Keratinocyte (primary cell): Measurements from ENCODE around the gene VN1R2. TPM values are rescaled to one million over a fixed set of nuclear protein-coding genes. Genes with fewer than 3 reads are reported as not detected.
"Not testable (repeated sequence)": the region's sequence is repeated elsewhere in the genome, so short reads cannot be mapped to it uniquely, and the experiment has no call there.

Experiments
- DNase-seq: peaks from one replicate; pipeline ENCODE4 v3.0.0-alpha.2; 2011; ENCODE audit warnings: low read depth, missing footprints, low spot score
- FAIRE-seq: peaks from 2 replicates; lab custom pipeline; 2011; peaks lifted over from hg19 to GRCh38; lab: Jason Lieb, UNC
- H2AFZ ChIP-seq: 2 replicates; pipeline ENCODE4 v1.6.0; 2012; ENCODE audit warnings: low read length, control low read depth, inconsistent platforms; ENCODE audit not compliant: control insufficient read depth
- H3K27ac ChIP-seq: 2 replicates; pipeline ENCODE4 v1.5.1; 2011; ENCODE audit warnings: low read length; ENCODE audit not compliant: control insufficient read depth, insufficient read depth
- H3K27me3 ChIP-seq: 3 replicates; pipeline ENCODE4 v1.6.0; 2011; ENCODE audit warnings: low read length; ENCODE audit not compliant: control insufficient read depth, insufficient read depth; ENCODE audit errors: extremely low read depth
- H3K36me3 ChIP-seq, 2 experiments: 2 replicates in 1 of 2; 3 replicates in 1 of 2; pipeline ENCODE4 v1.5.1; 2011; ENCODE audit warnings: low read length in 2 of 2, mild to moderate bottlenecking in 1 of 2; ENCODE audit not compliant: control insufficient read depth in 2 of 2, insufficient read depth in 2 of 2; ENCODE audit errors: extremely low read depth in 1 of 2
- H3K4me1 ChIP-seq: 3 replicates; pipeline ENCODE4 v1.5.1; 2011; ENCODE audit warnings: low read length; ENCODE audit not compliant: control insufficient read depth, insufficient read depth; ENCODE audit errors: extremely low read depth
- H3K4me2 ChIP-seq: 3 replicates; pipeline ENCODE4 v1.6.0; 2011; ENCODE audit warnings: low read depth, low read length; ENCODE audit not compliant: control insufficient read depth, insufficient read depth; ENCODE audit errors: extremely low read depth
- H3K4me3 ChIP-seq, 3 experiments: fragments of 200-600 bp in 1 of 3; sonication (generic) in 1 of 3; 2 replicates in 2 of 3; 3 replicates in 1 of 3; pipeline ENCODE4 v1.5.1; 2011 to 2016; ENCODE audit warnings: low read length in 3 of 3, mild to moderate bottlenecking in 3 of 3, control low read depth in 2 of 3, inconsistent platforms in 1 of 3, low read depth in 1 of 3, mixed read lengths in 1 of 3, mixed run types in 1 of 3, moderate library complexity in 1 of 3; ENCODE audit not compliant: control insufficient read depth in 2 of 3, insufficient read depth in 2 of 3; ENCODE audit errors: extremely low read depth in 1 of 3
- H3K79me2 ChIP-seq: 2 replicates; pipeline ENCODE4 v1.6.0; 2012; ENCODE audit warnings: low read length; ENCODE audit not compliant: control insufficient read depth, insufficient read depth
- H3K9ac ChIP-seq: 3 replicates; pipeline ENCODE4 v1.6.0; 2011; ENCODE audit warnings: low read length; ENCODE audit not compliant: control insufficient read depth, insufficient read depth; ENCODE audit errors: extremely low read depth
- H3K9me1 ChIP-seq: 3 replicates; pipeline ENCODE4 v1.6.0; 2011; ENCODE audit warnings: low read length; ENCODE audit not compliant: control insufficient read depth, insufficient read depth; ENCODE audit errors: extremely low read depth
- H3K9me3 ChIP-seq: 2 replicates; pipeline ENCODE4 v1.5.1; 2012; ENCODE audit warnings: low read depth, low read length; ENCODE audit not compliant: control insufficient read depth
- H4K20me1 ChIP-seq: 3 replicates; pipeline ENCODE4 v1.6.0; 2011; ENCODE audit warnings: low read length; ENCODE audit not compliant: control insufficient read depth, insufficient read depth; ENCODE audit errors: extremely low read depth
- CTCF ChIP-seq, 3 experiments: IDR thresholded peaks in 1 of 3; conservative IDR thresholded peaks in 1 of 3; optimal IDR thresholded peaks in 1 of 3; 2 replicates in 2 of 3; 3 replicates in 1 of 3; pipeline versions ENCODE3 to v1.5.1; 2011; ENCODE audit warnings: low read length in 3 of 3, mild to moderate bottlenecking in 3 of 3, moderate library complexity in 2 of 3, control low read depth in 1 of 3, inconsistent platforms in 1 of 3; ENCODE audit not compliant: insufficient read depth in 2 of 3; ENCODE audit errors: extremely low read depth in 1 of 3
- EZH2 ChIP-seq: IDR thresholded peaks from one replicate; pipeline ENCODE4 v1.6.1; 2012; ENCODE audit warnings: inconsistent platforms, mild to moderate bottlenecking, low read length, moderate library complexity
- dilution Hi-C: fragments of 300-500 bp; cut with MboI; formaldehyde crosslinking; loops from one replicate; pipeline ENCODE4 v1.7.0; 2020; ENCODE audit warnings: low sequenced_read_pairs; ENCODE audit not compliant: extremely low pct_ligation_motif_present
- polyA plus RNA-seq, 5 experiments: library from polyadenylated mRNA; depleted of rRNA in 3 of 5; stranded (reverse) in 3 of 5; stranded (forward) in 1 of 5; unstranded in 1 of 5; fragments of >200 nt; gene quantifications; 1 replicate in 1 of 5; 2 replicates in 3 of 5; 3 replicates in 1 of 5; pipeline versions ENCODE4 v1.2.1 to v1.2.3, GENCODE V29; 2011 to 2012; ENCODE audit warnings: missing spikeins in 2 of 5, low read depth in 1 of 5, low replicate concordance in 1 of 5

The VN1R2 gene
- polyA plus RNA-seq, 1 donor (not counting 4 experiments of a cell fraction or from before 2014, with no cell fraction given): not detected

DNA sequence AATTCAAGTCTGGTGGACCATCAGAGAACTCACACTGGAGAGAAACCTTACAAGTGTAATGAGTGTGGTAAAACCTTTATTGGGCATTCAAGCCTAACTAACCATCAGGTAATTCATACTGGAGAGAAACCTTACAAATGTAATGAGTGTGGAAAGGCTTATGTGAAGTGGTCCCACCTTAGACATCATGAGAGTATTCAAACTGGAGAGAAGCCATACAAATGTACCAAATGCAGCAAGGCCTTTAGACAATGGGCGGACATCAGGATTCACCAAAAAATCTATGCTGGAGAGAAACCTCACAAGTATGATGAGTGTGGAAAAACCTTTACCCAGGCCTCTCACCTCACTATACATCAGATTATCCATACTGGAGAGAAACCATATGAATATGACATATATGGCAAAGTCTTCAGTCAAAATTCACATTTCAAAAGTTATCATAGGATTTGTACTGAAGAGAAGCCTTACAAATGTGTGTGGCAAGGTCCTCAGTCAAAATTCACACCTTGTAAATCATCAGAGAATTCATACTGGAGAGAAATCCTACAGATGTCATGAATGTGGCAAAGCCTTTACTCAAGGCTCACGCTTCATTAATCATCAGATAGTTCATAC is 45.3 kb upstream of the VN1R2 start:
- Histone ChIP-seq H3K9me3 (peaks cover 26% of the 10 kb centered on the region), H3K36me3 (peaks cover 0 to 7% of the 10 kb centered on the region in 2 experiments), H3K27ac (no peak overlapping the region), H3K9me1 (no peaks in the 10 kb centered on the region), H3K9ac (no peak overlapping the region), H3K4me1 (no peaks in the 10 kb centered on the region), H3K4me2 (no peak overlapping the region), H3K4me3 (no peak overlapping the region), H3K27me3 (no peaks in the 10 kb centered on the region), H2AFZ (no peak overlapping the region), H3K79me2 (no peaks in the 10 kb centered on the region), H4K20me1 (no peaks in the 10 kb centered on the region)
- TF ChIP-seq EZH2 (no peak), CTCF (optimal IDR thresholded peaks at IDR 0.05 in 1 of 3, IDR thresholded peaks at IDR 0.05 in 1 of 3, conservative IDR thresholded peaks at IDR 0.05 in 1 of 3; ENCODE audit: extremely low read depth in 1 of 3, insufficient read depth in 2 of 3, low read length in 3 of 3) (no peak)
- dilution Hi-C loops: no loop called here
- FAIRE-seq (no peak), DNase-seq (no peak)

DNA sequence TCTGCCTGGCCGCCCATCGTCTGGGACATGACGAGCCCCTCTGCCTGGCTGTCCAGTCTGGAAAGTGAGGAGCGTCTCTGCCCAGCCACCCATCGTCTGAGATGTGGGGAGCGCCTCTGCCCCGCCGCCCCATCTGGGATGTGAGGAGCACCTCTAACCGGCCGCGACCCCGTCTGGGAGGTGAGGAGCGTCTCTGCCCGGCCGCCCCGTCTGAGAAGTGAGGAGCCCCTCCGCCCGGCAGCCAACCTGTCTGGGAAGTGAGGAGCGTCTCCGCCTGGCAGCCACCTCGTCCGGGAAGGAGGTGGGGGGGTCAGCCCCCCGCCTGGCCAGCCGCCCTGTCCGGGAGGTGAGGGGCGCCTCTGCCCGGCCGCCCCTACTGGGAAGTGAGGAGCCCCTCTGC is 35.4 kb upstream of the VN1R2 start:
- FAIRE-seq, dilution Hi-C loops: not testable (repeated sequence)

GRCh38 chr19:53224606-53225005 is 33.5 kb upstream of the VN1R2 start:
- Histone ChIP-seq H3K27ac (no peak overlapping the region), H2AFZ (no peak overlapping the region), H3K4me2 (no peak overlapping the region), H4K20me1 (no peaks in the 10 kb centered on the region), H3K36me3 (no peaks in the 10 kb centered on the region), H3K9ac (no peak overlapping the region), H3K4me1 (no peaks in the 10 kb centered on the region), H3K27me3 (no peaks in the 10 kb centered on the region), H3K9me3 (peaks cover 4% of the 10 kb centered on the region), H3K9me1 (no peaks in the 10 kb centered on the region), H3K4me3 (no peak overlapping the region), H3K79me2 (no peaks in the 10 kb centered on the region)
- dilution Hi-C loops: no loop called here
- DNase-seq (no peak), FAIRE-seq (no peak)
- no peak for TF ChIP-seq CTCF (optimal IDR thresholded peaks at IDR 0.05 in 1 of 3, IDR thresholded peaks at IDR 0.05 in 1 of 3, conservative IDR thresholded peaks at IDR 0.05 in 1 of 3; ENCODE audit: extremely low read depth in 1 of 3, insufficient read depth in 2 of 3, low read length in 3 of 3)
- no peak for TF ChIP-seq EZH2

More for the DNA sequence above, 35.4 kb upstream of the VN1R2 start:
- H3K9me3 ChIP-seq, H3K36me3 ChIP-seq, H3K27me3 ChIP-seq, H3K4me3 ChIP-seq, H4K20me1 ChIP-seq, H3K27ac ChIP-seq, DNase-seq, H3K4me1 ChIP-seq, H3K9me1 ChIP-seq, H3K4me2 ChIP-seq, H3K9ac ChIP-seq, H3K79me2 ChIP-seq, H2AFZ ChIP-seq: not testable (repeated sequence)
